AG09319 (cell line): ENCODE data around the gene PTPRM.

Experiments
- DNase-seq: peaks from one replicate; pipeline ENCODE4 v3.0.0-alpha.2; 2010; ENCODE audit warnings: low read depth; ENCODE audit errors: extremely low read depth
- TF ChIP-seq, protein P1 (sequence below): IDR thresholded peaks from 2 replicates; pipeline ENCODE4 v1.5.1; 2011; ENCODE audit warnings: low read depth, mild to moderate bottlenecking, inconsistent platforms, low read length, moderate library complexity

PTPRM gene

DNA sequence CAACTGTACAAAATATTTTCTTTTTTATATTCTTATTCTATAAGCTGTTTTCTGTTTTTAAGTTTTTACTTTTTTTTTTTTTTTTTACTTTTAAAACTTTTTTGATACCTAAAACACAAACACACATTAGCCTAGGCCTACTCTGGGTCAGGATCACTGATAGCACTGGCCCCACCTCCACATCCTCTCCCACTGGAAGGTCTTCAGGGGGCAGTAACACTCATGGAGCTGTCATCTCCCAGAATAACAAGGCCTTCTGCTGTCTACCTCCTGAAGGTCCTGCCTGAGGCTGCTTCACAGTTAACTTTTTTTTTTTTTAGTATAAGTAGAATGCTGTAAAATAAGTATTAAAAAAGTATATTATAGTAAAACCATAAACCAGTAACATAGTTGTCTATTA, 415.1 kb downstream of the PTPRM start:
- DNase-seq, result no peak
- TF ChIP-seq, protein P1, sequence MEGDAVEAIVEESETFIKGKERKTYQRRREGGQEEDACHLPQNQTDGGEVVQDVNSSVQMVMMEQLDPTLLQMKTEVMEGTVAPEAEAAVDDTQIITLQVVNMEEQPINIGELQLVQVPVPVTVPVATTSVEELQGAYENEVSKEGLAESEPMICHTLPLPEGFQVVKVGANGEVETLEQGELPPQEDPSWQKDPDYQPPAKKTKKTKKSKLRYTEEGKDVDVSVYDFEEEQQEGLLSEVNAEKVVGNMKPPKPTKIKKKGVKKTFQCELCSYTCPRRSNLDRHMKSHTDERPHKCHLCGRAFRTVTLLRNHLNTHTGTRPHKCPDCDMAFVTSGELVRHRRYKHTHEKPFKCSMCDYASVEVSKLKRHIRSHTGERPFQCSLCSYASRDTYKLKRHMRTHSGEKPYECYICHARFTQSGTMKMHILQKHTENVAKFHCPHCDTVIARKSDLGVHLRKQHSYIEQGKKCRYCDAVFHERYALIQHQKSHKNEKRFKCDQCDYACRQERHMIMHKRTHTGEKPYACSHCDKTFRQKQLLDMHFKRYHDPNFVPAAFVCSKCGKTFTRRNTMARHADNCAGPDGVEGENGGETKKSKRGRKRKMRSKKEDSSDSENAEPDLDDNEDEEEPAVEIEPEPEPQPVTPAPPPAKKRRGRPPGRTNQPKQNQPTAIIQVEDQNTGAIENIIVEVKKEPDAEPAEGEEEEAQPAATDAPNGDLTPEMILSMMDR, result no peak

DNA sequence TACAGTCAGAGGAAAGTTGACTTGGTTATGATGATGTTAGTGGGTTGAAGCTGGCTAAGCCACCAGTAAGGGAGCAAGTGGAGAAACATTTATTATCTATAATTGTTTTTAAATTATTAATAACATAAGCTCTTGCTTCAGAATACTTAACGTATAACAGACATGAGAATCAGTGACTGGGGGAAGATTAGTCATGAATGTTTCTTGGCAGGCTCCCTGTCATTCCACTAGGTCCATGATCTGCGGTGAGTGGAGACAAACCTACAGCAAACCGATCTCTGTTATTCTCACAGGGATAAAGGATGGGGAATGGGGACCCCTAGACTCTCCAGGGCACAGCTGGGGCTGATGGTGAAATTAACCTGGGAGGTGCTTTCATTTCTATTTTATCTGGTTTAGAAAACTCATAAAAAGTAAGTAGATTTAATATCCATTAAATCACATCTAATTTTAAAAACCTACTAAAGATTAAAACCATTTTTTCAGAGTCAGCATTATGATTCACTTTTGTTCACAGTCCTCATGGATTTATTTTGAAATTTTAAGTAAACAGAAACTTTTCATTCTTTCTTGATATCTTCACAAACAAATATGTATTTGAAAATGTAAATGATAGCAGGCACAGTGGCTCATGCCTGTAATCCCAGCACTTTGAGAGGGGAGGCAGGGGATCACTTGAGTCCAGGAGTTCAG, 420.3 kb downstream of the PTPRM start:
- TF ChIP-seq, protein P1, result no peak
- peak; percentile 29 for DNase-seq

DNA sequence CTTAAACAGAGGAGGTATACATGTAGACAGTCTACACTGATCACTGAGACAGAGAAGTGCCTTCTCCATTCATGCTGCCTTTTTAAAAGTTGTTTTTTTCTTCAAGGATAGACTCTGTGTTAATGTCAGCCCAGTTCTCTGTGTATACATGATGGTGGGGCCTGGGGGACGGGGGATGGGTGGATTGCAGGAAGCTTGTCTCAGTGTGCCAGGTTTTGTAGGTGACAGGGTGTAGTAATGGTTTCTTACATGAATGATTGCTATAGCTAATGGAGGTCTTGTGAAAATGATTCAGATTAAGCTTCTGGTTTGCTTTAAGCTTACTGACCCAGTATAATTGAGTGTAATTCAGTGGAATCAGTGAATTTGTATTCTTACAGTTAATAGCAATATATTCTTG, 423.6 kb downstream of the PTPRM start:
- DNase-seq, result no peak
- TF ChIP-seq, protein P1, result no peak

DNA sequence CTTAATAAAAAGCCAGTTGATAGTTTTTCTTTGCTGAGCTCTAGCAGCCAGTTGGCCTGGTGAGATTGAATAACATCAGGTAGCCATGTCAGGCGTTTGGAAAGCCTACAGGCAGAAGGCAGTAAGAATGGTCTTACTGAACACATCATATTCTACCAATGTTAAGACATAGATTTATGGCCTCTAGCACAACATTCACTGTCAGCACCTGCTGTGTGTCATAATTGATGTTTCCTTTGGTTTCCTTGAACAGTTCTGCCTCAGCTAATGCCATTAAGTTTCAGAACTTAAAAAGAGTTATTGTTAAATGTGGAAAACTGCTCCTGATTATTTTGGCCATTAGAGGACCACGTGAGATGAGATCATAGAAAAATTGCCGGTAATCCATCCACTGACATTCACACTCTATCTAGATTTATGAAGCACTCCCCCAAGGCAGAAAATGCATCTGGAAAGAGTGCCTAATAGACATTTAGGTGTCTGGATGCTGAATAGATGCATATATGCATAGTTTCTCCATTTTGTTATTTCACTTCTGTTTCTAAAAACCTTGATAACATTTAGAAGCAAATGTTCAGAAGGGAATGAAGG, 434.7 kb downstream of the PTPRM start:
- no peak for DNase-seq
- TF ChIP-seq, protein P1, result no peak

DNA sequence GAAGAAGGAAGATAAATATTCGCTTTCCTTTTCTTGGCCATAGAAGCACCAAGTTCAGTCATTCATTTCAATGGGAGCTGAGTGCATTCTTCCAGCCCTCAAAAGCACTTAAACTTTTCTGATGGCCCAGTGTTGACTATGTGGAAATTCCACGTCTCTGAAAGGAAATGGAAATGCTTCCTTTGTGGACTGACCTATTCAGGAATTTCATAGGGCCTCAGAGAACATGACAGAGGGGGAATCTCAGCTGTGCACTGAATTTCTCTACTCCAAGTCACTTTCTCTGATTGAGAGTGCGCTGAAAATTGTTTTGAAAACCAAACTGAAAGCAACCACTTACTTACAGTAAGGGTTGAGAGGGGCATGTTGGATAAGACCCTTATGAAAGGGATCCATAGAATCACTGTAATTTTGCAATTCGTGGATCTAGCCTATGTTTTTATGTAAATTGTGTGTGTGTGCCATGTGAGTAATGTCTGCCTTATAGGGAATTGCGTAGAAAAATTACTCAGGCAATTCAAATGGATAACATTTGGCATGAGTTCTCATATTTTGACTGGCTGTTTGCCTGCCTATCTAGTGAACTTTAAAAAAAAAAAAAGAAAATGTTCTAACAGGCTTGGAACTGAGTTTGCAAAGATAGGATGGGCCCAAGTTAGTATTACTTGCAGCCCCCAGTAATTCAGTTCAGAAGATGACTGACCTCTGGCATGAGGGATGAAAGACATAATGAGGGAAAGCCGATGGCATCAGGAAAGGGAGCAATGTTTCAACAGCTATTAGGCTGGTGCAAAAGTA, 437.0 kb downstream of the PTPRM start:
- no peak for DNase-seq
- TF ChIP-seq, protein P1, result no peak

DNA sequence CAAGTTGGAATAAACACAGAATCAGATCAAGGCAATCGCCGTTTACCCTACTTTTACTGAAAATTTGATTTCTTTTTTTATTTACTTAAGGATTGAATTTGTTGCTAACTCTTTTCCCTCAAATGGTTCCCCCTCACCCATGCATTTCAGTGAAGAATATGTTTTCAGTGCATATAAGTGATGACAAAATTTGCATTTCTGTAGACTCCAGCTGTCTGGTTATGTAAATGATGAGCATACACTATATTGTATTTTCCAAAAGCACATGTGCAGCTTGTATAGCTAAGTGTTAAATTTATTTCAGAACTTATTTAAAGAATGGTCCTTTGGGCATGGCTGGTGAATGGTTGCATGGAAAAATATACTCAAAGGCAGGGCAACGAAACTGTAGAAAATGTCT, 437.7 kb downstream of the PTPRM start:
- DNase-seq, result no peak

More for the DNA sequence above, 437.7 kb downstream of the PTPRM start:
- TF ChIP-seq, protein P1, result no peak
